Loucy (cell line): Measurements from ENCODE around the gene FLT1.

Experiments used
- H2AFZ ChIP-seq: fragments of 200-600 bp; sonication (generic); 2 replicates; pipeline ENCODE4 v1.6.0; 2016; ENCODE audit warnings: antibody characterized with exemption, mild to moderate bottlenecking, low read length, moderate library complexity
- H3F3A ChIP-seq: fragments of 200-600 bp; 2 replicates; pipeline ENCODE4 v1.6.0; 2016; ENCODE audit warnings: antibody characterized with exemption, low read depth, mild to moderate bottlenecking
- H3K27me3 ChIP-seq: fragments of 200-600 bp; sonication (generic); 2 replicates; pipeline ENCODE4 v1.6.1; 2014; ENCODE audit warnings: low read length, mild to moderate bottlenecking; ENCODE audit not compliant: insufficient read depth, poor library complexity, severe bottlenecking
- H3K36me3 ChIP-seq: fragments of 200-600 bp; sonication (generic); 2 replicates; pipeline ENCODE4 v1.6.1; 2016; ENCODE audit warnings: low read length; ENCODE audit not compliant: insufficient read depth
- H3K4me1 ChIP-seq: fragments of 200-600 bp; sonication (generic); 2 replicates; pipeline ENCODE4 v1.5.1; 2014; ENCODE audit warnings: low read length, mild to moderate bottlenecking; ENCODE audit not compliant: insufficient read depth, poor library complexity, severe bottlenecking
- H3K4me2 ChIP-seq: fragments of 200-600 bp; sonication (generic); 2 replicates; pipeline ENCODE4 v1.6.0; 2014; ENCODE audit warnings: antibody characterized with exemption, low read length, low read depth, mild to moderate bottlenecking; ENCODE audit not compliant: poor library complexity, severe bottlenecking
- H3K4me3 ChIP-seq: fragments of 200-600 bp; sonication (generic); 2 replicates; pipeline ENCODE4 v1.5.1; 2014; ENCODE audit warnings: low read length, mild to moderate bottlenecking, mixed read lengths; ENCODE audit not compliant: poor library complexity, severe bottlenecking
- H3K79me2 ChIP-seq: fragments of 200-600 bp; sonication (generic); 2 replicates; pipeline ENCODE4 v1.6.1; 2014; ENCODE audit warnings: low read length; ENCODE audit not compliant: insufficient read depth
- H3K9ac ChIP-seq: fragments of 200-600 bp; sonication (generic); 2 replicates; pipeline ENCODE4 v1.6.0; 2014; ENCODE audit warnings: mild to moderate bottlenecking, low read depth, low read length, moderate library complexity; ENCODE audit not compliant: poor library complexity, severe bottlenecking
- H3K9me2 ChIP-seq: fragments of 200-600 bp; sonication (generic); replicated peaks from 2 replicates; pipeline ENCODE4 v1.6.1; 2016; ENCODE audit warnings: low read depth, low read length, mixed read lengths
- H3K9me3 ChIP-seq: fragments of 200-600 bp; sonication (generic); 2 replicates; pipeline ENCODE4 v1.6.1; 2014; ENCODE audit warnings: mild to moderate bottlenecking, antibody characterized with exemption, low read length, low read depth; ENCODE audit not compliant: insufficient read depth
- H4K20me1 ChIP-seq: fragments of 200-600 bp; sonication (generic); 2 replicates; pipeline ENCODE4 v1.6.0; 2014; ENCODE audit warnings: antibody characterized with exemption, low read length, mild to moderate bottlenecking; ENCODE audit not compliant: insufficient read depth, poor library complexity, severe bottlenecking
- CTCF ChIP-seq: fragments of 200-600 bp; sonication (generic); conservative IDR thresholded peaks from 2 replicates; pipeline ENCODE4 v1.5.1; 2014; ENCODE audit warnings: mild to moderate bottlenecking, antibody characterized with exemption, low read length
- EZH2phosphoT487 ChIP-seq: fragments of 200-600 bp; IDR thresholded peaks from 2 replicates; pipeline ENCODE4 v1.6.1; 2018; ENCODE audit warnings: antibody characterized with exemption, mild to moderate bottlenecking, moderate library complexity, borderline replicate concordance

Gene FLT1

DNA sequence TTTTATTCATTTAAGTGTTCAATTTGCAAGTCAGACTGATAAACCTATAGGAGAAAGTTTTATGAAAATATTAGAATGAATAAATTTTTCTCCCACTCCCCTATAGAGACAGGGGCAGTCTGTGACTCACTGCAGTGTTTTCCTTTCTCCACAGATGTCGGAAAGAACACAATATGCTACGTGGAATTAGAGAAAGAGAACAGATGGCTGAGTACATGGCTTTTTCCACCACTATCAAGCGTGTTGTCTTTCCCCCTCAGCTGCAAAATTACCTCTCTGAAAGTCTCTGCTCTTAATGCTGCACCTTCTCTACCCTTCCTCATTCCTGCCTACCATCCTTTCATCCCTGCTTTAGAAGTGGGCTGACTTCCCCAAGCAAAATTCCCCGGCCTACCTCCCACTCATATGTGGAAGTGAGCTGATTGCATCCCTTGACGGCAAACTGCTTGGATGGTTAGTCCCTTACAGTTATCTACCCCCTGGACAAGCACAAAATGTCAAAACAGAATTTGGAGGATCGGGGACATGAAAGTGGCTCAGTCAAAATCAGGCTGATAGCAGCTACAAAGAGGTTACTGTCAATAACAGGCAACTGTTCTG lies 30.0 kb downstream of the FLT1 start:
- no peaks in the 10 kb centered on the region for H3K27me3 ChIP-seq
- no peak for TF ChIP-seq CTCF
- TF ChIP-seq EZH2phosphoT487, result no peak
- no peaks in the 10 kb centered on the region for H3F3A ChIP-seq
- H3K79me2 ChIP-seq, result peaks cover 25% of the 10 kb centered on the region
- H3K4me3 ChIP-seq, result no peak overlapping the region
- no peaks in the 10 kb centered on the region for H3K9me2 ChIP-seq
- no peak overlapping the region for H3K9ac ChIP-seq
- peaks cover 16% of the 10 kb centered on the region for H3K4me1 ChIP-seq
- H4K20me1 ChIP-seq, result peaks cover 12% of the 10 kb centered on the region
- H3K36me3 ChIP-seq, result peaks cover 85% of the 10 kb centered on the region
- H3K9me3 ChIP-seq, result no peaks in the 10 kb centered on the region
- H3K4me2 ChIP-seq, result no peak overlapping the region
- no peak overlapping the region for H2AFZ ChIP-seq

GRCh38 chr13:28463481-28463880 lies 31.4 kb downstream of the FLT1 start:
- Histone ChIP-seq H3K9ac (no peak overlapping the region), H3K4me1 (peaks cover 15% of the 10 kb centered on the region), H4K20me1 (peaks cover 11% of the 10 kb centered on the region), H3K36me3 (peaks cover 90% of the 10 kb centered on the region), H3K4me2 (no peak overlapping the region), H3K9me3 (no peaks in the 10 kb centered on the region), H2AFZ (no peak overlapping the region), H3F3A (no peaks in the 10 kb centered on the region), H3K9me2 (no peaks in the 10 kb centered on the region), H3K4me3 (no peak overlapping the region), H3K79me2 (peaks cover 14% of the 10 kb centered on the region), H3K27me3 (no peaks in the 10 kb centered on the region)
- no peak for TF ChIP-seq CTCF
- TF ChIP-seq EZH2phosphoT487, result no peak

DNA sequence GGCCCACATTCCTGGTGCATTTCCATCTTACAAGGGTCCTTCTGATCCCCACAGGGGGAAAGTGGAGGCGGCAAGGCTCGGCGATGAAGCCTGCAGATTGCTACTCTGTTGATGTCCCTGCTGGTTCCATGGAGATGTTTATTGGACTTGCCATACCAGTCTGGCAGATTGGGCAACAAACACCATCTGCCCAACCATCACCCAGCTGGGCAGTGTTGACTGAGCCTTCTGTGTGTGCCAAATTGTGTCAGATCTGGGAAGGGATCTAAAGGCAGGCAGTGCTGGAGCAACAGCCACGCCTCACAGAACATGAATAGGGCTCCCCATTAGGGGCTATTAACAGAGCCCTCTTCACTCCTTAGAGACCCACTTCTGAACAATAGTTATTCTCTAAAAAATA lies 35.0 kb downstream of the FLT1 start:
- TF ChIP-seq CTCF (no peak), EZH2phosphoT487 (no peak)
- Histone ChIP-seq H2AFZ (no peak overlapping the region), H3K4me1 (no peaks in the 10 kb centered on the region), H3K4me3 (no peak overlapping the region), H4K20me1 (no peaks in the 10 kb centered on the region), H3K4me2 (no peak overlapping the region), H3K9ac (no peak overlapping the region), H3K79me2 (peaks cover 7% of the 10 kb centered on the region; the same call in 1 of the 2 replicates), H3K27me3 (no peaks in the 10 kb centered on the region), H3F3A (no peaks in the 10 kb centered on the region), H3K9me2 (no peaks in the 10 kb centered on the region), H3K9me3 (no peaks in the 10 kb centered on the region), H3K36me3 (peaks cover 82% of the 10 kb centered on the region)
